Mammary epithelial cell (primary cell): ENCODE results near the gene ERI3.

ENCODE experiments used
- CTCF ChIP-seq, 2 donors: IDR thresholded peaks in 1 of 2; conservative IDR thresholded peaks in 1 of 2; 2 replicates each; pipeline ENCODE4 v1.5.1; 2011 to 2012; ENCODE audit warnings: inconsistent platforms in 2 of 2, low read length in 2 of 2, mild to moderate bottlenecking in 2 of 2, control low read depth in 1 of 2, low read depth in 1 of 2; ENCODE audit not compliant: insufficient read depth in 1 of 2; ENCODE audit errors: extremely low read depth in 1 of 2
- EZH2 ChIP-seq: IDR thresholded peaks from 2 replicates; pipeline ENCODE4 v1.6.1; 2012; ENCODE audit warnings: low read length, inconsistent platforms, borderline replicate concordance

- TF ChIP-seq CTCF (conservative IDR thresholded peaks at IDR 0.05 in 1 of 2, IDR thresholded peaks at IDR 0.05 in 1 of 2; ENCODE audit: extremely low read depth in 1 of 2, insufficient read depth in 1 of 2, low read depth in 1 of 2, low read length in 2 of 2) (no peak), EZH2 (no peak)
These were observed 35.2 kb upstream of the ERI3 start for GRCh38 chr1:44390277-44390676.
